Activated B cell treated with CpG ODN at 0.5 μM for 24 hours (primary cell): ENCODE measurements around the gene USP31. TPM values are rescaled to one million over a fixed set of nuclear protein-coding genes. Genes with fewer than 3 reads are reported as not detected.

Experiments used
- ATAC-seq: fragments of 200-7000 bp; cut with Tn5 transposase; one replicate; pipeline ENCODE4 v1.10.0; 2021; ENCODE audit warnings: low read depth, mild to moderate bottlenecking, moderate library complexity
- CTCF ChIA-PET: fragments of 350-600 bp; sonication (Branson Sonifier 250); formaldehyde crosslinking; loops from one replicate; lab custom pipeline; 2021; ENCODE audit warnings: antibody characterized with exemption; lab: Charles Lee
- POLR2A ChIA-PET: fragments of 350-600 bp; sonication (Branson Sonifier 250); formaldehyde crosslinking; loops from one replicate; lab custom pipeline; 2021; ENCODE audit warnings: antibody characterized with exemption; lab: Charles Lee
- DNase-seq: peaks from one replicate; pipeline ENCODE4 v3.0.0; 2022
- H3K27ac Mint-ChIP-seq: one replicate; pipeline ENCODE4 v1.8.0; 2020; ENCODE audit warnings: mixed read lengths
- H3K27me3 Mint-ChIP-seq: one replicate; pipeline ENCODE4 v1.8.0; 2021; ENCODE audit warnings: mixed read lengths
- H3K36me3 Mint-ChIP-seq: one replicate; pipeline ENCODE4 v1.8.0; 2021; ENCODE audit warnings: low read depth, mixed read lengths
- H3K4me1 Mint-ChIP-seq: one replicate; pipeline ENCODE4 v1.8.0; 2021; ENCODE audit warnings: mixed read lengths
- H3K4me3 Mint-ChIP-seq: one replicate; pipeline ENCODE4 v1.8.0; 2020; ENCODE audit warnings: mild to moderate bottlenecking, mixed read lengths
- H3K9me3 Mint-ChIP-seq: one replicate; pipeline ENCODE4 v1.8.0; 2020; ENCODE audit warnings: mixed read lengths
- CTCF ChIP-seq: fragments of 200-600 bp; IDR thresholded peaks from one replicate; pipeline ENCODE4 v1.8.0; 2022; ENCODE audit warnings: antibody characterized with exemption, mild to moderate bottlenecking
- intact Hi-C: fragments of 100-400 bp; cut with micrococcal nuclease; formaldehyde crosslinking; loops from one replicate; pipeline ENCODE4 v1.15.1; 2024
- total RNA-seq: library from RNA; stranded (reverse); gene quantifications from 2 replicates; pipeline ENCODE4 v1.2.3, GENCODE V29; 2022

USP31 gene
- total RNA-seq, 1 donor from 2014 or later = 4.6 TPM

GRCh38 chr16:23172994-23173393 is 23.7 kb upstream of the USP31 start:
- intact Hi-C loops = no loop called here
- no peaks in the 10 kb centered on the region for H3K9me3 Mint-ChIP-seq
- peaks cover 51% of the 10 kb centered on the region for H3K27me3 Mint-ChIP-seq
- no peak overlapping the region for H3K4me3 Mint-ChIP-seq
- no peak for TF ChIP-seq CTCF
- ChIA-PET POLR2A (no interaction called here), CTCF (no interaction called here)
- no peaks in the 10 kb centered on the region for H3K36me3 Mint-ChIP-seq
- DNase-seq (no peak), ATAC-seq (no peak)
- no peak overlapping the region for H3K27ac Mint-ChIP-seq
- no peaks in the 10 kb centered on the region for H3K4me1 Mint-ChIP-seq

GRCh38 chr16:23172583-23172982 is 23.3 kb upstream of the USP31 start:
- ChIA-PET POLR2A (interaction anchor here (0.7 kb wide), 1 partner anchor 172 kb away, joined by 7 read pairs; no protein-coding TSS in a partner anchor), CTCF (no interaction called here)
- no peaks in the 10 kb centered on the region for H3K36me3 Mint-ChIP-seq
- H3K9me3 Mint-ChIP-seq = no peaks in the 10 kb centered on the region
- no peak for TF ChIP-seq CTCF
- no peak overlapping the region for H3K27ac Mint-ChIP-seq
- DNase-seq (no peak), ATAC-seq (no peak)
- H3K4me1 Mint-ChIP-seq = no peaks in the 10 kb centered on the region
- intact Hi-C loops = no loop called here
- peaks cover 54% of the 10 kb centered on the region for H3K27me3 Mint-ChIP-seq
- no peak overlapping the region for H3K4me3 Mint-ChIP-seq

- H3K36me3 Mint-ChIP-seq = no peaks in the 10 kb centered on the region
- peaks cover 2% of the 10 kb centered on the region for H3K9me3 Mint-ChIP-seq
- no peak overlapping the region for H3K27ac Mint-ChIP-seq
- no peak for DNase-seq
- peaks cover 48% of the 10 kb centered on the region for H3K27me3 Mint-ChIP-seq
- no peak overlapping the region for H3K4me3 Mint-ChIP-seq
- ChIA-PET CTCF (interaction anchor here (1.0 kb wide), 1 partner anchor 269 kb away, joined by 3 read pairs; no protein-coding TSS in a partner anchor), POLR2A (no interaction called here)
- no peaks in the 10 kb centered on the region for H3K4me1 Mint-ChIP-seq
- no peak for ATAC-seq
- no peak for TF ChIP-seq CTCF
- intact Hi-C loops = no loop called here
These were observed 15.5 kb upstream of the USP31 start for GRCh38 chr16:23164736-23165135.

- Mint-ChIP-seq H3K27ac (no peak overlapping the region), H3K9me3 (peaks cover 2% of the 10 kb centered on the region), H3K4me3 (no peak overlapping the region), H3K36me3 (no peaks in the 10 kb centered on the region), H3K27me3 (peaks cover 48% of the 10 kb centered on the region), H3K4me1 (no peaks in the 10 kb centered on the region)
- POLR2A ChIA-PET = no interaction called here
- TF ChIP-seq CTCF = no peak
- intact Hi-C loops = no loop called here
- DNase-seq (no peak), ATAC-seq (no peak)
- CTCF ChIA-PET = no interaction called here
These were observed 14.7 kb upstream of the USP31 start for GRCh38 chr16:23163921-23164320.

GRCh38 chr16:23160574-23160973 is 11.3 kb upstream of the USP31 start:
- H3K27ac Mint-ChIP-seq = no peak overlapping the region
- no peak for TF ChIP-seq CTCF
- no peak overlapping the region for H3K4me3 Mint-ChIP-seq
- H3K36me3 Mint-ChIP-seq = no peaks in the 10 kb centered on the region
- intact Hi-C loops = no loop called here
- CTCF ChIA-PET = no interaction called here
- POLR2A ChIA-PET = no interaction called here
- H3K4me1 Mint-ChIP-seq = no peaks in the 10 kb centered on the region
- H3K27me3 Mint-ChIP-seq = peaks cover 37% of the 10 kb centered on the region
- ATAC-seq (no peak), DNase-seq (no peak)
- H3K9me3 Mint-ChIP-seq = peaks cover 2% of the 10 kb centered on the region
